ENCODE measurements around the gene LRCH3. TPM values are rescaled to one million over a fixed set of nuclear protein-coding genes. Genes with fewer than 3 reads are reported as not detected.
A peak's percentile ranks its signal among the peaks of the same experiment; 100 is the strongest.

LRCH3 gene
- total RNA-seq, 1 experiment from 2014 or later, result 75.8 TPM

DNA sequence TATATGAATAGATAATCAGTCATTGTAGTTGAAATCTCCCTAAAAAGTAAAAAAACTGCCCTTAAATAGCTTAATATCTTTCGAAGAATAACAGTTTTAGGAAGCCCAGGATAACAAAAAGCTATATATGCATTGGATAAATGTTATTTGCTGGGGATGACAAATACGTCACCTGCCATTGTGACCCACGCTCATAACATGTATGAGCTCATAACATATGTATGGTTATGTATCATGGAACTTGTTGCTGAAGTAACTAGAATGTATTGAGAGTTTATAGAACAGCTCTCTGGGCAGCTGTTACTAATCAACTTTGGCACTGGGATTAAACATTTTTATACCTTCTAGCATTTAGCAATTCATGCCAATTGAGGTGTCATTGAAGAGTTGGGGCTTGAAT, 1.7 kb upstream of the LRCH3 start:
- intact Hi-C loops (cut with micrococcal nuclease; ENCODE audit: unreplicated experiment), result no loop called here
- no peak for ATAC-seq
- peaks cover 13% of the 10 kb centered on the region; the same call in 1 of the 2 replicates for H3K4me1 ChIP-seq (ENCODE audit: control insufficient read depth, insufficient read depth, low read length)
- no peaks in the 10 kb centered on the region for H3K9me3 ChIP-seq (ENCODE audit: control insufficient read depth, insufficient read depth, low read depth, low read length)
- no TSS peak for BruUV-seq (replicated peaks)
- ChIA-PET POLR2A (interaction anchor here (0.5 kb wide), 1 partner anchor 9 kb away, joined by 3 read pairs; no protein-coding TSS in a partner anchor), CTCF (interaction anchor here (0.6 kb wide), 1 partner anchor 188 kb away, joined by 3 read pairs; no protein-coding TSS in a partner anchor)
- TF ChIP-seq, protein P1, sequence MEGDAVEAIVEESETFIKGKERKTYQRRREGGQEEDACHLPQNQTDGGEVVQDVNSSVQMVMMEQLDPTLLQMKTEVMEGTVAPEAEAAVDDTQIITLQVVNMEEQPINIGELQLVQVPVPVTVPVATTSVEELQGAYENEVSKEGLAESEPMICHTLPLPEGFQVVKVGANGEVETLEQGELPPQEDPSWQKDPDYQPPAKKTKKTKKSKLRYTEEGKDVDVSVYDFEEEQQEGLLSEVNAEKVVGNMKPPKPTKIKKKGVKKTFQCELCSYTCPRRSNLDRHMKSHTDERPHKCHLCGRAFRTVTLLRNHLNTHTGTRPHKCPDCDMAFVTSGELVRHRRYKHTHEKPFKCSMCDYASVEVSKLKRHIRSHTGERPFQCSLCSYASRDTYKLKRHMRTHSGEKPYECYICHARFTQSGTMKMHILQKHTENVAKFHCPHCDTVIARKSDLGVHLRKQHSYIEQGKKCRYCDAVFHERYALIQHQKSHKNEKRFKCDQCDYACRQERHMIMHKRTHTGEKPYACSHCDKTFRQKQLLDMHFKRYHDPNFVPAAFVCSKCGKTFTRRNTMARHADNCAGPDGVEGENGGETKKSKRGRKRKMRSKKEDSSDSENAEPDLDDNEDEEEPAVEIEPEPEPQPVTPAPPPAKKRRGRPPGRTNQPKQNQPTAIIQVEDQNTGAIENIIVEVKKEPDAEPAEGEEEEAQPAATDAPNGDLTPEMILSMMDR (IDR thresholded peaks at IDR 0.05), result no peak
- no peak for TF ChIP-seq SIN3A (IDR thresholded peaks at IDR 0.05; ENCODE audit: borderline replicate concordance, insufficient read depth, low read depth, low read length)
- DNase-seq (ENCODE audit: low read depth, low spot score), result no peak
- H3K27me3 ChIP-seq (ENCODE audit: control insufficient read depth, insufficient read depth, low read length), result no peaks in the 10 kb centered on the region
- no peak overlapping the region for H3K4me3 ChIP-seq (ENCODE audit: low read depth in 2 of 2, low read length in 2 of 2)
- in situ Hi-C loops (cut with HindIII; ENCODE audit: low pct_unique_long_range_greater_than_20kb, low sequenced_read_pairs), result no loop called here
- H3K27ac ChIP-seq (ENCODE audit: low read length), result no peak overlapping the region
- H3K36me3 ChIP-seq (ENCODE audit: control insufficient read depth, insufficient read depth, low read length), result 0 out of 2 replicates have a peak, but pooled peaks cover 5% of the 10 kb centered on the region

DNA sequence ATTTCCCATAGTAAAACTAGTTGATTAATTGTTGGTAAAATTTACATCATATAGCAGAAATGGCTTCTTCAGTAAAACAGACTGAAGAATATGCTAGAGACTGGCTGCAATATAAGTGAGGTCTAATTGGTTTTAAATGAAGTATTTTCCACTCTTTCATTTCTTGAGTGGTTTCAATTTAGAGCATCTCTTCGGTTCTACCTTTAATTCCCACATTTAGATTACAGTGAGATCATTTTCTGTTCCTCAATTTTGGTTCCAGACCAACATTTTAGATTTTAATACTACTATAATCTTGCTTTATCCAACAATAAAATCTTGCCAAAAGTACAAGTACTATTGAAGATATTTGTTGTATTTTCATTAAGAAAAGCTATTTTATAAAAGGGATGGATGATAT, 1.0 kb upstream of the LRCH3 start:
- intact Hi-C loops (cut with micrococcal nuclease; ENCODE audit: unreplicated experiment) (no loop called here), in situ Hi-C loops (cut with HindIII; ENCODE audit: low pct_unique_long_range_greater_than_20kb, low sequenced_read_pairs) (no loop called here)
- ATAC-seq (no peak), DNase-seq (ENCODE audit: low read depth, low spot score) (no peak)
- no peak for TF ChIP-seq SIN3A (IDR thresholded peaks at IDR 0.05; ENCODE audit: borderline replicate concordance, insufficient read depth, low read depth, low read length)
- no peak for TF ChIP-seq TCF7L2 (IDR thresholded peaks at IDR 0.05; ENCODE audit: low read depth, low read length)
- TF ChIP-seq, protein P1 (IDR thresholded peaks at IDR 0.05), result no peak
- no peak for TF ChIP-seq REST (IDR thresholded peaks at IDR 0.05; ENCODE audit: insufficient read depth in 1 of 2, low read depth in 2 of 2, low read length in 1 of 2)
- no peak for TF ChIP-seq POLR2AphosphoS5 (IDR thresholded peaks at IDR 0.05; ENCODE audit: low read depth, low read length)
- H3K9me3 ChIP-seq (ENCODE audit: control insufficient read depth, insufficient read depth, low read depth, low read length), result no peaks in the 10 kb centered on the region
- POLR2A ChIA-PET, result no interaction called here
- 0 out of 2 replicates have a peak, but pooled peaks cover 3% of the 10 kb centered on the region for H3K36me3 ChIP-seq (ENCODE audit: control insufficient read depth, insufficient read depth, low read length)
- peak overlapping the region; percentile 86 for H3K27ac ChIP-seq (ENCODE audit: low read length)
- no TSS peak for BruUV-seq (replicated peaks)
- CTCF ChIA-PET, result interaction anchor here (0.6 kb wide), 1 partner anchor 43 kb away, joined by 3 read pairs; no protein-coding TSS in a partner anchor
- no peak overlapping the region; a peak in 1 of 4 replicates for H3K4me3 ChIP-seq (ENCODE audit: low read depth in 2 of 2, low read length in 2 of 2)
- H3K4me1 ChIP-seq (ENCODE audit: control insufficient read depth, insufficient read depth, low read length), result peaks cover 13% of the 10 kb centered on the region; the same call in 1 of the 2 replicates
- no peaks in the 10 kb centered on the region for H3K27me3 ChIP-seq (ENCODE audit: control insufficient read depth, insufficient read depth, low read length)
